ENCODE measurements around the gene SLC12A7. TPM values are rescaled to one million over a fixed set of nuclear protein-coding genes. Genes with fewer than 3 reads are reported as not detected.

SLC12A7 gene
- total RNA-seq, 6 experiments from 2014 or later, result 0.07 to 0.09 (median 0.09) TPM; not detected in 3

- Mint-ChIP-seq H3K4me3 (no peak overlapping the region), H3K9me3 (peaks cover 47% of the 10 kb centered on the region), H3K36me3 (ENCODE audit: low read depth) (peaks cover 19% of the 10 kb centered on the region; the same call in 1 of the 2 replicates), H3K27ac (no peak overlapping the region), H3K4me1 (ENCODE audit: low read depth) (no peaks in the 10 kb centered on the region), H3K27me3 (ENCODE audit: insufficient read depth) (peaks cover 2% of the 10 kb centered on the region)
- TF ChIP-seq CTCF (IDR thresholded peaks at IDR 0.05), result no peak
- DNase-seq, result no peak
Observed at GRCh38 chr5:1038417-1039209, 73.2 kb downstream of the SLC12A7 start.

- H3K27me3 Mint-ChIP-seq (ENCODE audit: insufficient read depth), result peaks cover 5% of the 10 kb centered on the region
- H3K4me3 Mint-ChIP-seq, result no peak overlapping the region
- peaks cover 19% of the 10 kb centered on the region; the same call in 1 of the 2 replicates for H3K36me3 Mint-ChIP-seq (ENCODE audit: low read depth)
Observed at GRCh38 chr5:1037671-1038416, 74.0 kb downstream of the SLC12A7 start.

GRCh38 chr5:1037123-1037670, 74.7 kb downstream of the SLC12A7 start:
- no peaks in the 10 kb centered on the region for H3K4me1 Mint-ChIP-seq (ENCODE audit: low read depth)
- peaks cover 7% of the 10 kb centered on the region for H3K27me3 Mint-ChIP-seq (ENCODE audit: insufficient read depth)
- H3K4me3 Mint-ChIP-seq, result no peak overlapping the region
- peaks cover 19% of the 10 kb centered on the region; the same call in 1 of the 2 replicates for H3K36me3 Mint-ChIP-seq (ENCODE audit: low read depth)
- no peak overlapping the region for H3K27ac Mint-ChIP-seq
- no peak for DNase-seq
- H3K9me3 Mint-ChIP-seq, result peaks cover 39% of the 10 kb centered on the region
- TF ChIP-seq CTCF (IDR thresholded peaks at IDR 0.05), result no peak

More at GRCh38 chr5:1037671-1038416, 74.0 kb downstream of the SLC12A7 start:
- no peak for TF ChIP-seq CTCF (IDR thresholded peaks at IDR 0.05)
- Mint-ChIP-seq H3K9me3 (peaks cover 40% of the 10 kb centered on the region), H3K27ac (no peak overlapping the region), H3K4me1 (ENCODE audit: low read depth) (no peaks in the 10 kb centered on the region)
- no peak for DNase-seq

- Mint-ChIP-seq H3K4me3 (no peak overlapping the region), H3K27me3 (ENCODE audit: insufficient read depth) (peaks cover 8% of the 10 kb centered on the region), H3K36me3 (ENCODE audit: low read depth) (peaks cover 19% of the 10 kb centered on the region; the same call in 1 of the 2 replicates), H3K4me1 (ENCODE audit: low read depth) (no peaks in the 10 kb centered on the region), H3K27ac (no peak overlapping the region), H3K9me3 (peaks cover 33% of the 10 kb centered on the region)
- no peak for TF ChIP-seq CTCF (IDR thresholded peaks at IDR 0.05)
- DNase-seq, result no peak
Observed at GRCh38 chr5:1036504-1037122, 75.2 kb downstream of the SLC12A7 start.

Measured in HFFc6 (cell line).